HepG2 (cell line): ENCODE measurements around the gene ETFDH. TPM values are rescaled to one million over a fixed set of nuclear protein-coding genes. Genes with fewer than 3 reads are reported as not detected.

Experiments used
- ATAC-seq: fragments of 200-7000 bp; cut with Tn5 transposase; 3 replicates; pipeline ENCODE4 v1.9.1; 2020; ENCODE audit warnings: mild to moderate bottlenecking, moderate library complexity
- BruUV-seq: library from RNA; stranded (reverse); fragments of 400-500 nt; replicated peaks from 2 replicates; lab custom pipeline; 2021; lab: Mats Ljungman, UMichigan
- CTCF ChIA-PET: fragments of 300-600 bp; formaldehyde crosslinking; extraction: SDS; loops from one replicate; lab custom pipeline; 2021; ENCODE audit warnings: low total read pairs, inconsistent platforms, low intra/inter-chr PET ratio; lab: Yijun Ruan, JAX
- POLR2A ChIA-PET: fragments of 350-600 bp; sonication (Branson Sonifier 250); formaldehyde crosslinking; loops from one replicate; lab custom pipeline; 2020; ENCODE audit warnings: antibody characterized with exemption, inconsistent platforms; lab: Yijun Ruan, JAX
- DNase-seq: peaks from one replicate; pipeline ENCODE4 v3.0.0-alpha.2; 2015; ENCODE audit warnings: low spot score
- FAIRE-seq: peaks from 3 replicates; lab custom pipeline; 2011; peaks lifted over from hg19 to GRCh38; lab: Jason Lieb, UNC
- H2AFZ ChIP-seq: one replicate; pipeline ENCODE4 v1.6.1; 2011; ENCODE audit warnings: low read length, inconsistent platforms
- H3K27ac ChIP-seq: fragments of 300-600 bp; 3 replicates; pipeline ENCODE4 v1.8.0; 2011; ENCODE audit warnings: mixed run types, mild to moderate bottlenecking, mixed read lengths, low read length, inconsistent platforms; ENCODE audit not compliant: insufficient read depth; ENCODE audit errors: extremely low read length
- H3K27me3 ChIP-seq, 2 experiments: fragments of 200-600 bp in 1 of 2; 2 replicates in 1 of 2; 3 replicates in 1 of 2; pipeline versions ENCODE4 v1.6.0 to v1.8.0; 2011; ENCODE audit warnings: low read length in 2 of 2, mild to moderate bottlenecking in 2 of 2, moderate library complexity in 2 of 2, inconsistent platforms in 1 of 2; ENCODE audit not compliant: insufficient read depth in 2 of 2, control insufficient read depth in 1 of 2
- H3K36me3 ChIP-seq, 2 experiments: fragments of 200-600 bp in 1 of 2; replicated peaks in 1 of 2; 2 replicates in 1 of 2; 3 replicates in 1 of 2; pipeline versions ENCODE4 v1.5.1 to v1.8.0; 2011; ENCODE audit warnings: low read length in 2 of 2, inconsistent platforms in 1 of 2; ENCODE audit not compliant: insufficient read depth in 2 of 2, control insufficient read depth in 1 of 2
- H3K4me1 ChIP-seq: 2 replicates; pipeline ENCODE4 v1.5.1; 2012; ENCODE audit warnings: low read length, inconsistent platforms; ENCODE audit not compliant: insufficient read depth
- H3K4me2 ChIP-seq: 2 replicates; pipeline ENCODE4 v1.6.0; 2011; ENCODE audit warnings: low read depth, low read length, inconsistent platforms
- H3K4me3 ChIP-seq, 3 experiments: fragments of 200-600 bp in 1 of 3; sonication (generic), shearing (Covaris generic) in 1 of 3; replicated peaks in 1 of 3; 2 replicates each; pipeline ENCODE4 v1.5.1; 2011 to 2016; ENCODE audit warnings: low read length in 3 of 3, inconsistent platforms in 2 of 3, low read depth in 2 of 3, mild to moderate bottlenecking in 2 of 3, control low read depth in 1 of 3, mixed read lengths in 1 of 3; ENCODE audit not compliant: insufficient read depth in 1 of 3
- H3K79me2 ChIP-seq: one replicate; pipeline ENCODE4 v1.6.1; 2011; ENCODE audit warnings: low read length, inconsistent platforms; ENCODE audit not compliant: insufficient read depth
- H3K9ac ChIP-seq: 2 replicates; pipeline ENCODE4 v1.6.0; 2011; ENCODE audit warnings: mild to moderate bottlenecking, low read depth, low read length, inconsistent platforms; ENCODE audit not compliant: insufficient read depth
- H3K9me3 ChIP-seq: 2 replicates; pipeline ENCODE4 v1.5.1; 2012; ENCODE audit warnings: mild to moderate bottlenecking, low read length
- H4K20me1 ChIP-seq: 2 replicates; pipeline ENCODE4 v1.6.0; 2011; ENCODE audit warnings: inconsistent platforms, mild to moderate bottlenecking, low read length, moderate library complexity; ENCODE audit not compliant: insufficient read depth
- PBX3 ChIP-seq: sonication (generic); formaldehyde crosslinking; IDR thresholded peaks from 2 replicates; pipeline ENCODE4 v1.8.1; 2023; ENCODE audit warnings: missing genetic modification reagents, inconsistent platforms, borderline replicate concordance
- ZBTB10 ChIP-seq: sonication (generic); formaldehyde crosslinking; IDR thresholded peaks from 2 replicates; pipeline ENCODE4 v1.4.0; 2020; ENCODE audit warnings: missing genetic modification reagents, borderline replicate concordance
- ZNF570 ChIP-seq: sonication (generic); formaldehyde crosslinking; IDR thresholded peaks from 2 replicates; pipeline ENCODE4 v1.4.0; 2020; ENCODE audit warnings: mild to moderate bottlenecking, missing genetic modification reagents, borderline replicate concordance
- WGBS: methylation state at CpG from one replicate; pipeline ENCODE4 v1.1.6; 2017; ENCODE audit warnings: low lambda C conversion rate; 5-methylcytosine and 5-hydroxymethylcytosine counted together
- in situ Hi-C: cut with HindIII; loops from 2 replicates; pipeline ENCODE4 v1.10.0; 2017; ENCODE audit warnings: low pct_unique_long_range_greater_than_20kb; ENCODE audit not compliant: extremely low pct_ligation_motif_present
- intact Hi-C: fragments of 100-400 bp; cut with micrococcal nuclease; formaldehyde crosslinking; loops from one replicate; pipeline ENCODE4 v1.10.0; 2022; ENCODE audit not compliant: unreplicated experiment
- polyA plus RNA-seq, 8 experiments: library from polyadenylated mRNA; depleted of rRNA in 3 of 8; stranded (reverse) in 7 of 8; unstranded in 1 of 8; fragments of >200 nt; fragmentation: Illumina TruSeq in 4 of 8; extraction: Trizol in 4 of 8; gene quantifications; 2 replicates each; pipeline versions ENCODE4 v1.2.1 to v1.2.3, GENCODE V29; 2011 to 2016; ENCODE audit warnings: low read depth in 4 of 8, missing spikeins in 1 of 8, mixed read lengths in 1 of 8; ENCODE audit not compliant: insufficient read depth in 1 of 8
- total RNA-seq, 5 experiments: library from RNA; depleted of rRNA; stranded (reverse); fragments of >200 nt; fragmentation: Illumina TruSeq; extraction: Trizol; gene quantifications; 2 replicates each; pipeline ENCODE4 v1.2.3, GENCODE V29; 2016; ENCODE audit warnings: low read depth in 1 of 5
- TF ChIP-seq, protein P1 (sequence below): sonication (generic); formaldehyde crosslinking; IDR thresholded peaks from 2 replicates; pipeline ENCODE4 v1.4.0; 2020; ENCODE audit warnings: low read depth, mild to moderate bottlenecking, missing genetic modification reagents

The ETFDH gene
- total and polyA plus RNA-seq, 2 of the 13 experiments (the other 11 are each of a cell fraction or from before 2014, with no cell fraction given): 14.7 to 17.8 TPM

DNA sequence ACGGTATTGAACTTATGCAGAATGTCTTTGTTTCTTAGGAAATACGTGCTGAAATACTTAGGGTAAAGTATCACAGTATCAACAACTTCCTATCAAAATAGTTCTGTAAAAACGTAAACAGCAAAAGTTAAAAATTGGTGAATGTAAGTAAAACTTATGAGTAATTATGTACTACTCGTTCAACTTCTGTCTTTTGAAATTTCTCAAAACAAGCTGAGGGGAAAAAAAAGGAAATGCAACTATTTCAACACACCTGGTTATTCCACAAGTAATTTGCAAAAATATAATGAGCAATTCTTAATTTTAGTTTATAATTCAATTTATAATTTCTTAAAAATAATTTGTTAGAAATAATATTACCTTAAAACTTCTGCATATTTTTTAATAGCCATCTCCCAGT lies 42.8 kb downstream of the ETFDH start (continued):
- TF ChIP-seq ZBTB10 (CRISPR knock-in tag) (no peak), PBX3 (CRISPR knock-in tag) (no peak), ZNF570 (CRISPR knock-in tag) (no peak)
- TF ChIP-seq, all 625 proteins: peak for 0

DNA sequence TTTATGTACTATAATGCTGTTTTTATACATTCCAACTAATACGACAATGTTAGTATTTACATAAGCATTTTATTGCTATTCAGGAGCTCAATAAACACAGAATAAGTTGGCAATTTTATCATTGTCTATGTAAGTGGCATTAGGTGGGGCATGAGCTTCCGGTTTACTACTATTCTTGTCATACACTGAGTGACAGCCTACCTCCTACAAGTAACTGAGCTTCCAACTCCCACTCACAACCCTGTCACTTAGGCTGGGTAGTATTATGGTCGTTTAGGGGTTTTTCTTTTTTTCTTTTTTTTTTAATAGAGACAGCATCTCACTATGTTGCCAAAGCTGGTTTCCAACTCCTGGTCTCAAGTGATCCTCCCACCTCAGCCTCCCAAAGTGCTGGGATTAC lies 43.7 kb downstream of the ETFDH start:
- H4K20me1 ChIP-seq: no peaks in the 10 kb centered on the region
- no peaks in the 10 kb centered on the region for H3K27me3 ChIP-seq
- peaks cover 15% of the 10 kb centered on the region for H3K79me2 ChIP-seq
- DNase-seq: no peak
- H3K9me3 ChIP-seq: no peaks in the 10 kb centered on the region
- FAIRE-seq: no peak
- peaks cover 12 to 90% of the 10 kb centered on the region in 2 experiments for H3K36me3 ChIP-seq
- WGBS: 82% methylated on average over 3 of the region's 3 CpGs
- no TSS peak for BruUV-seq
- no peak for ATAC-seq
- no peak overlapping the region for H3K27ac ChIP-seq
- in situ Hi-C loops (no loop called here), intact Hi-C loops (no loop called here)
- H2AFZ ChIP-seq: no peak overlapping the region
- H3K4me2 ChIP-seq: no peak overlapping the region
- TF ChIP-seq, protein P1, sequence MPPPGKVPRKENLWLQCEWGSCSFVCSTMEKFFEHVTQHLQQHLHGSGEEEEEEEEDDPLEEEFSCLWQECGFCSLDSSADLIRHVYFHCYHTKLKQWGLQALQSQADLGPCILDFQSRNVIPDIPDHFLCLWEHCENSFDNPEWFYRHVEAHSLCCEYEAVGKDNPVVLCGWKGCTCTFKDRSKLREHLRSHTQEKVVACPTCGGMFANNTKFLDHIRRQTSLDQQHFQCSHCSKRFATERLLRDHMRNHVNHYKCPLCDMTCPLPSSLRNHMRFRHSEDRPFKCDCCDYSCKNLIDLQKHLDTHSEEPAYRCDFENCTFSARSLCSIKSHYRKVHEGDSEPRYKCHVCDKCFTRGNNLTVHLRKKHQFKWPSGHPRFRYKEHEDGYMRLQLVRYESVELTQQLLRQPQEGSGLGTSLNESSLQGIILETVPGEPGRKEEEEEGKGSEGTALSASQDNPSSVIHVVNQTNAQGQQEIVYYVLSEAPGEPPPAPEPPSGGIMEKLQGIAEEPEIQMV (CRISPR knock-in tag): no peak
- POLR2A ChIA-PET: no interaction called here
- H3K9ac ChIP-seq: no peak overlapping the region
- H3K4me1 ChIP-seq: peaks cover 14% of the 10 kb centered on the region
- H3K4me3 ChIP-seq: no peak overlapping the region
- CTCF ChIA-PET: no interaction called here
